HG02938 (cell line): ENCODE measurements around the gene HDAC5.
"Not testable (repeated sequence)": the region's sequence is repeated elsewhere in the genome, so short reads cannot be mapped to it uniquely, and the experiment has no call there.

Experiments
- ATAC-seq: cut with Tn5 transposase; IDR thresholded peaks from one replicate; pipeline ENCODE4 v1.9.1; 2021; ENCODE audit warnings: mild to moderate bottlenecking, moderate library complexity; ENCODE audit not compliant: unreplicated experiment

HDAC5 gene

DNA sequence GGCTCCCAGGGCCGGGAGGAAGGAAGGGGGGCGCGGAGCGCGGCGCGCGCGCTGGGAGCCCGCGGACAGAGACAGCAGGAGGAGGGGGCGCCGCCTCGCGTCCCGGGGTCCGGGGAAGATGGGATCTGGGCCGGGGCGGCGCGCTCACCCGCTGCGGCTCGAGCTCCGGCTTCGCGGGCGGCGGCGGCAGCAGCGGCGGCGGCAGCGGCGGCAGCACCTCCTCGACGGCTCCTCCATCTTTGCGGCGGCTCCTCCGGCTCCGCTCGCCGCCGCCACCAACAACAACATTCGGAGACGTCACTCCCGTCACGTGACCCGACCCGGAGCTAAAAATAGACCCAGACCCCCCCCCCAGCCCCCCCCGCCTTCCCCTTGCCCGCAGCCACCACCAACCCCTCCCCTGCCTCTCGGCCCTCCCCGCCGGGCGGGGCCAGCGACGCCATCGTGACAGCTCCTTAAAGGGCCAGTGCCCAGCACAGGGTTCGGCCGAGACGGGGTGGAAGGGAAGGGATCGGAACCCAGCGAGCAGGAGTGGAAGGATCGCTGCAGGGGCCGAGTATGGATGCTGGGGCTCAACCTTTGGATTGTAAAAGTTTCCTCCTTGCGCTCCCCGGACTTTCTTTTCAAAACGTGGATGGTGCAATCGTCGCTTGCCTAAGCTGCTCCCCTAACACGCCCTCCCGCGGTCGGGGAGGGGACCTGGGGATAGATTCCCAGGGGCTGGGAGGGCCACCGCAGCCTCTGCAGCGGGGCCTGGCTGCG, at the start of gene HDAC5:
Gene HDAC5, minus strand, starts transcription at position 286 of the 762 bp plus-strand sequence. CDS start 6,126 bp downstream, outside the sequence.
- ATAC-seq: peak; percentile 75

DNA sequence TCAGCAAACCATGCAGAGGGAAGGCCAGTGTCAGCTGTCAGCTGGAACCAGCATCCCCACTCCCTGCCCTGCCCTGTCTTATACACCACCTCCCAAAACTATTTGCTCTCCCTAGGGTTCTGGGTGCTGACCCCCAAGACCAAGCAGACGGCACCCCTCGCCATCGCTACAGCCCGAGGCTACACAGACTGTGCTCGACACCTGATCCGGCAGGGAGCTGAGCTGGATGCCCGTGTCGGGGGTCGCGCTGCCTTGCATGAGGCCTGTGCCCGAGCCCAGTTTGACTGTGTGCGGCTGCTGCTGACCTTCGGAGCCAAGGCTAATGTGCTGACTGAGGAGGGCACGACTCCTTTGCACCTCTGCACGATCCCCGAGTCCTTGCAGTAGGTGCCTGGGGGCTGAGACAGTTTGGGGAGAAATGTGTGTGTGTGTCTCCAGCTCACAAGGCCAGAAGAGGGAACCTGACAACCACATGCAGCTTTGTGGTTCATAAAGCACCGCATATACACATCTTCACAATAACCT, 48.6 kb upstream of the HDAC5 start:
- no peak for ATAC-seq

DNA sequence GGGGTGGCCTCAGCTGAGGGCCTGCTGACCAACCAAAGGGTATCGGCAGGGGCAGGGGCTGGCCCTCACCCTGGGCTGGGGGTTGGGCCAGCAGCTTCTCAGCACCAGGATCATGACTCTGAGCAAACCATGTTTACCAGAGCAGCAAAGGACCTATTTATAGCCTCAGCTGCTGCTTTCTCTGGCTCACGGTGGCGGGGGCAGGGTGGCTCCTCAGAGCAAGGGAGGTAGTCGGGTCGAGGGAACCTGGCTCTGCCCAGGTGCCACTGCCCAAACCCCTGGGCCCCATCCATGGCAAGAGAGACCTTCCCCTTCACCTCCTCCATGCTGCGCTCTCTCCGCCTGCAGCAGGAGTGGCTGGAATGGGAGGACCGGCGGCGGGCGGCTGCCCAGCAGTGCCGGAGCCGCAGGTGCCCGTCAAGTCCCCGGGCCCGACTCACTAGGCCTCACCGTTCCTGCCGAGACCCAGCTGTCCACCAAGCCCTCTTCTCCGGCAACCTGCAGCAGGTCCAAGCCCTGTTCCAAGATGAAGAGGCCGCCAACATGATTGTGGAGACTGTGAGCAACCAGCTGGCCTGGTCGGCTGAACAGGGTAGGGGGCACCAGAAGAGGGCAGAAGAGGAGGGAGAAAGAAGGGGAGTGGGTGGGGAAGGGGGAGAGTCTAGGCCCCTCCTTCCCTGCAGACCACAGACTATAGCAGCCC, 47.2 kb upstream of the HDAC5 start, which contains the start of gene ASB16:
Gene ASB16, plus strand, starts transcription at position 206 of the 703 bp plus-strand sequence. Its CDS starts 86 bp downstream, at position 292.
- no peak for ATAC-seq

DNA sequence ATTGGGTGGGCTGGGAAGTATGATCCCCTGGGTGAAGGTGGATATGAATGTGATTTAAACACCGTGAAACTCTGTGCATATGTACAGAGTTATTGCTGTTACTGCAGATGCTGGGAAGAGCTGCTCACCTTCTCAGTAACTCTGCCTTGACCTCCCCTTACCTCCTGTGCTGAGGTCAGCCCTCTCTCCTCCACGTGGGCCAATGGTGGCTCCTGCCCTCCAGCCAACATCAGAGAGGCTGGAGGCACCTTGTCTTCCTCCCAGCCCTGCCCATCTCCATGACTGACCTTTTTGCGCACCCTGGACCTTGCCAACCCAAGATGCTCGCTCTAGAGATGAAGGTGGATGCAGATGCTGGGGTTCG, 46.7 kb upstream of the HDAC5 start:
- ATAC-seq: no peak

DNA sequence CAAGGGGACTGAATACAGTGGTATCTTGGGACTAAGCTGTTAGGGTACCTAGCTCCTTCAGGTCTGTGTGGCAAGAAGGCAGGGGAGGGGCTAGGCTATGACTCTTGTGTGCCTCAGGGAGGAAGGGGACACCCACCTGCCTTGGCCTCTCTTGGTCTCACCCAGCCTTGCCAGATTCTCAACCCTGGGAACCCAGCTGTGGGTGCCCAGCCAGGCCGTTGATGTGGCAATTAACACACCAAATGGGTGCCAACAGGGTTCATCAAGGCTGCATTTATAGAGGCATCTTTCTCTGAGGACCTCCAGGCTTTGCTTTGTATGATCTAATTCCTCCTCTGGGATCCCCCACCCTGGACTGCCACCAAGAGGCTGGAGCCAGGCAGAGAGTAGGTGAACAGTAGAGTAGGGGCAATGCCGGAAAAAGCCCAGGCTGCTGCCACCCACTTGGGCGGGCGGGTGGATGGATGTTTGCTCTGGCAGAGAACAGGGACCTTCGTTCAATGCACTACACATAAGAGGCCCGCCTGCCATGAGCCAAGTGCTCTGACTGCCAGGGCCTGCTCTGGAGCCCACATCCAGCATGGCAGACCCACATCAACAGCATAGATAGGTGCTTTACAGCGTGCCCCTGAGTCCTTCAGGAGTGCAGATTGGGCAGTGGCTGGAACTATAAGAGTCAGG, 43.9 kb upstream of the HDAC5 start:
- no peak for ATAC-seq

DNA sequence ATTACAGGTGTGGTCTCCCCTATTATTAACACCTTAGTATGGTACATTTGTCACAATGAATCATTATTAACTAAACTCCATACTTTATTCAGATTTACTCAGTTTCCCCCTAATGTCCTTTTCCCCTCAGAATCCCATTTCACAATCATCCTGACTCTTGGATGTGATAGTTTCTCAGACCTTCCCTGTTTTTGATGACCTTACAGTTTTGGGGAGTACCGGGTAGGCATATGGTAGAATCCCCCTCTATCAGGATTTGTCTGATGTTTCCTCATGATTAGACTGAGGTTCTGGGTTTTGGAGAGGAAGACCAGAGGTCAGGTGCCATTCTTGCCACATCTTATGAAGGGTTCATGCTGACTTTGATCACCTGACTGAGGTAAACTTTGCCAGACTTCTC, 41.0 kb upstream of the HDAC5 start:
- ATAC-seq: no peak

DNA sequence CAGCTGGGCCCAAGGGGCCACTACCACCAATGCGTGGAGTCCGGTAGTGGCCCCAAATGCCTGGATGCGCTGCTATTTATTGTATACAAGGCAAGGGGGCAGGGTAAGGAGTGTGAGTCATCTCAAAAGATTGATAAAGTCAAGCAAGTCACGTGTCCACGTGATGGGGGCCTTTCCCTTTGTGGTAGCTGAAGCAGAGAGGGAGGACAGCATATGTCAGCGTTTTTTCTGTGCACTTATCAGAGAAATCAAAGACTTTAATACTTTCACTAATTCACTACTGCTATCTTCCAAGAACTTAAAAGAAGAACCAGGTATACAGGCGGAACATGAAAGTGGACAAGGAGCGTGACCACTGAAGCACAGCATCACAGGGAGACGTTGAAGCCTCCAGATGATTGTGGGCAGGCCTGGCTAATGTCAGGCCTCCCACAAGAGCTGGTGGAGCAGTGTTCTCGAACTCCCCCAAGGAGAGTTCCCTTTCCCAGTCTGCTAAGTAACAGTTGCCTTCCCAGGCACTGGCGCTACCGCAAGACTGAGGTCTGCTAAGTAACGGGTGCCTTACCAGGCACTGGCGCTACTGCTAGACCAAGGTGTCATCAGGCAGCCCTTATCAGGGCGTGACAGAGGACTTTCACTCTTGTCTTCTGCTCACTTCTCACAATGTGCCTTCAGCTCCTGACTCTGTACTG, 36.2 kb upstream of the HDAC5 start:
- ATAC-seq: no peak

DNA sequence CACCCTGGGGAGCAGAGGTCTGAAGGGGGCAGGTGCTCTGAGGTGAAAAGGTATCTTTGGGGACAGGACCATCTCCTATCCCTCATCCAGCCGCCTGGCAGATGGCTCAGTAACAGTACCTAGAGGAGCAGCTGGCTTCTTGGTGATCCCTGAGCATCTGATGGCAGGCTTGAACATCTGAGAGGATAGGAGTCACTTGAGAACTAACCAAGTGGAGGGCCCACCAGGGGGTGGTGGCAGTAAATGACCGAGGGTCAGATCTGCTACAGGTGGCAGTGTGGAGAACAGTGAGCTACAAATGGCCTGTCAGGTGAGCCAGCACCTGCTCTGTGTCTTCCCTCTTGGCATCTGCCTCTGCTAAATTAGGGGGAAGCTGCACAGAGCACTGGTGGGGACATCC, 32.0 kb upstream of the HDAC5 start:
- ATAC-seq: no peak

DNA sequence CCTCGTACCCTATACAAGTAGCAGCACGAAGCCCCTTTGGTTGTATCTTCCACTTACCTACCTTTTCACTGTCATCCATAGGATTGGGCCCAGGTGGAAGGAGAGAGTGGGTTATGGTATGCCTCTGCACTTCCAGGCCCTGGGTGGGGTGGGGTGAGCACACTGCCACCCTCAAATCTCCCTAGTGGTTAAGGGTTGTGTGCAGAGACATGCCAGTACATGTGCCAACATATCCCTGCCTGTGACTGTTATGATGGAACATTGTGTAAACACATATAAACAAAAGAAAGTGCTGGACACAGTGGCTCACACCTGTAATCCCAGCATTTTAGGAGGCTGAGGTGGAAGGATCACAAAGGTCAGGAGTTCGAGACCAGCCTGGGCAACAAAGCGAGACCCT, 29.4 kb upstream of the HDAC5 start:
- ATAC-seq: no peak

DNA sequence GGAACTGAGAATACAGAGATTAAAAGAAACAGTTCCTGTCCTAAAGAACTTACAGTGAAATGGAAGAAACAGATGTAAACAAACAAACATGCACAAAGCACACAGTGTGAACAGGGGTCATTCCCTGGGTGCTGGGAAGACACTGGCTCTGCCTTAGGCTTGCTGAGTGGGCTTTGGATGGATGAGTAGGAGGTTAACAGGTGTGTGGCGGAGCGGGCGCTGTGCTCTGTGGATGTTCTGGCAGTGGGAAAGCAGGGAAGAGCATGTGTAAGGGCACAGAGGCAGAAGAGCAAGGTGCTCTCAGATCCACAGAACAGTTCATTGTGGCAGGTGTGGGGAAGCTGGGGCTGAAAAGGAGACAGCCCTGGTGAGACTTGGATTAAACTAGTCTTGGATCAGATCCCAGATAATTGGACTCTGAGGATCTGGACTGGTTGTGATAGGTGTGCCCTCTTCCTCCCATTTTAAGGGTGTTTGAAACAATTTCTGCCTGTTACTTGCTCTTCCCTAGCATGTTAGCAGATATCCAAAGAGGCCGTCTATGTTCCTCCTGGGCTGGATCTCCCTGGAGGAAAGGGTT, 26.4 kb upstream of the HDAC5 start:
- no peak for ATAC-seq

DNA sequence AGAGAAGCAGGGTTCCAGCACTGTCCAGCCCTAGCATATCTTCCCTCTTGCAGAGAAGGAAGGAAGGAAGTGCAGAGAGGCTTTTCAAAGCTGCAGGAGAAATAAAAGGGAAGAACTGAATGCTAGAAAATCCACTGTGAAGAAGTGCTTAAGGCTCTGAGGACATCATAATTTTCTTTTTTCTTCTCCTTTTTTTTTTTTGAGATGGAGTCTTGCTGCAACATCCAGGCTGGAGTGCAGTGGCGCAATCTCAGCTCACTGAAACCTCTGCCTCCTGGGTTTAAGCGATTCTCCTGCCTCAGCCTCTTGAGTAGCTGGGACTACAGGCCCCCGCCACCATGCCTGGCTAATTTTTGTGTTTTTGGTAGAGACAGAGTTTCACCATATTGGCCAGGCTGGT, 25.6 kb upstream of the HDAC5 start:
- ATAC-seq: not testable (repeated sequence)

DNA sequence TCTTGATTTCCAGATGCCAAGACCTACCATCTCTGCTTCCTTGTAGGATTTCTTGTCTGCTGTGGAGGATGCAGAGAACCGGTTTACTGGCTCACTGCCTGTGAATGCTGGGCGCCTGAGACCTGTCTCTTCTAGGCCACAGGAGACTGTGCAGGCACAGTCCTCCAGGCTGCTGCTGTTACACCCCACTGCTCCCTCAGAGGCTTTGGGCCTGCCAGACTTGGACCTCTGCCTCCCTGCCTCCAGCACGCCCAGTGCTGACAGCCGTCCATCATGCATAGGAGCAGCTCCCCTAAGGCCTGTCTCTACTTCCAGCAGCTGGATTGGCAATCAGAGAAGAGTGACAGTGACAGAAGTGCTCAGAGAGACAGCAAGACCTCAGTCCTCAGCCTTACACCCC, 24.4 kb upstream of the HDAC5 start:
- ATAC-seq: no peak

DNA sequence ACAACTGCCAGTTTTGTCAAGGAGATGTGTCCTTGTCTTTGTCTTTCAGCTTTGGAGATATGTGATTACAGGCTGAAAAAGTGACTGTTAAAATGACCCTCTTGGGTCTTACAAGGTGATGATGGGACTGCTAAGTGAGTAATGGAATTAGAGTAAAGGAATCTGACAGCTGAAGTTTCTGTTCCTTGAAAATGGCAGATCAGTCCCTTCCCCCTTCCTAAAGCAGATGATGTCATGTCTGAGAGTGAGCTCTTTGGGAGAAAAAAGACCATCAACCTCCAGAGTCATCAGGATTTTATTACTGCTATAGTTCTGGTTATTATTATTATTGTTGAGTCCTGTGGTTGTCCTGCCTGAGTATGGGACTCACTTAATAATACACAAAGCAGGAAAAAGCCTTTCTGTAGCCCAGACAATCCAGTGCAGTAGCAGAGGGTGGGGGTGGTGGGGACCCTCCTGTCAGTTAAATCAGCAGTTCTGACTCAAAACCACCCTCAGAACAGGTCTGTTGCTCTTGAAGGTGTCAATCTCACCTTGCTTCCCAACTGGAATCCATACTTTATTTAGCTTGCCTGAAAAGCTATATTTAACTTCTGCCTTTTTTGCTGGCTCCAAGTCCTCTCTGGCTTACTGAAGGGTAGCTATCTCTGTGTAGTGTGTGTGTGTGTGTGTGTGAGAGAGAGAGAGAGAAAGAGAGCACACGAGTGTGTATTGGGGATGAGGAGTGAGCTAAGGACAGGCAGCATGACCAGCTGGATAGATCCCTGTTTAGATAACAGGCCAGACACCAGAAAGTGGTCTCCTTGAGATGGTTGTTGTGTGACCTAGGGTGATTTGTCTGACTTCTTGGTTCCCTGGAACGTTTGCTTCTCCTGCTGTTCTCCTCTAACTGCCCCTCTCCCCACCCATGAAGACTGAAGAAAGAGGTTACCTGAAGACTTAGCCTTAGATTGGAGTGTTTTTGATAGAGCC, 23.2 kb upstream of the HDAC5 start:
- no peak for ATAC-seq

DNA sequence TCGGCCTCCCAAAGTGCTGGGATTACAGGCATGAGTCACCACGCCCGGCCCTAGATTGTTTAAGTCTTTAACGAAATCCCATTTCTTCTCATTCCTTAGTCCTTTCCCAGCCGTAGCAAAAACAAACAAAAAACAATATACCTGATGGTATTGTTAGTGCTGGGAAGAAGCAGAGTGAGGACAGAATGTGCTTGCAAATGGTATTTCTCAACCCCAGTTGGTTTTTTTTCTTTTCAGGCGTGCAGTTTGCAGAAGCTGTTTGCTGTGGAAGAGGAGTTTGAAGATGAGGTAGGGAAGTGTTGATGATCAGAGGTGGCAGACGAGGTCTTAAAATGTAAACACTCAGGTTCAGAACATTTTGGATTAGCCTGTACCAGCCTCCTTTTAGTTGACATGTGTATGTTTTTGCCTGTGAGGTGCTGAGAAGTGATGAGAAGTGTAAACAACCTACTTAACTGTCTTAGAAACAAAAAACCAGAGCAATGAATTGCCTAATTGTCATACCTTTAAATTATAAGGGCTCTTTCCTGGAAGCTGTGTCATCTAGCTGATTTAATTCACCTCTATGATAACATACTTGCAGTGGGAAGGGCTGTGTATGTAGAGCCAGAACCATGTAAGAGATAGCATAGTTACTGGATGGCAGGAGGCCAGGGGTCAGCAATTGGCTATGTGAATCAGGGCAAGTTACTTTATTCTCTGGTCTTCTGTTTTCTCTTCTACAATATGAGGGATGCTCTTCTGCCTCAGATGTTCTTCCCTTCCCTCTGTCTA, 21.7 kb upstream of the HDAC5 start:
- ATAC-seq: no peak

DNA sequence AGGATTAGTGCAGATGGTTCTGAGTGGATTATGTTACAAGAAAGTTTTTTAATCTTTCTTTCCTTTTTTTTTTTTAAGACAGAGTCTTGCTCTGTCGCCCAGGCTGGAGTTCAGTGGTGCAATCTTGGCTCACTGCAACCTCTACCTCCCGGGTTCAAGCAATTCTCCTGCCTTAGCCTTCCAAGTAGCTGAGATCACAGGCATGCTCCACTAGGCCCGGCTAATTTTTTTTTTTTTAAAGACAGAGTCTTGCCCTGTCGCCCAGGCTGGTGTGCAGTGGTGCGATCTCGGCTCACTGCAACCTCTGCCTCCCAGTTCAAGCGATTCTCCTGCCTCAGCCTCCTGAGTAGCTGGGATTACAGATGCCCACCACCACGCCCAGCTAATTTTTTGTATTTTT, 20.5 kb upstream of the HDAC5 start:
- not testable (repeated sequence) for ATAC-seq

DNA sequence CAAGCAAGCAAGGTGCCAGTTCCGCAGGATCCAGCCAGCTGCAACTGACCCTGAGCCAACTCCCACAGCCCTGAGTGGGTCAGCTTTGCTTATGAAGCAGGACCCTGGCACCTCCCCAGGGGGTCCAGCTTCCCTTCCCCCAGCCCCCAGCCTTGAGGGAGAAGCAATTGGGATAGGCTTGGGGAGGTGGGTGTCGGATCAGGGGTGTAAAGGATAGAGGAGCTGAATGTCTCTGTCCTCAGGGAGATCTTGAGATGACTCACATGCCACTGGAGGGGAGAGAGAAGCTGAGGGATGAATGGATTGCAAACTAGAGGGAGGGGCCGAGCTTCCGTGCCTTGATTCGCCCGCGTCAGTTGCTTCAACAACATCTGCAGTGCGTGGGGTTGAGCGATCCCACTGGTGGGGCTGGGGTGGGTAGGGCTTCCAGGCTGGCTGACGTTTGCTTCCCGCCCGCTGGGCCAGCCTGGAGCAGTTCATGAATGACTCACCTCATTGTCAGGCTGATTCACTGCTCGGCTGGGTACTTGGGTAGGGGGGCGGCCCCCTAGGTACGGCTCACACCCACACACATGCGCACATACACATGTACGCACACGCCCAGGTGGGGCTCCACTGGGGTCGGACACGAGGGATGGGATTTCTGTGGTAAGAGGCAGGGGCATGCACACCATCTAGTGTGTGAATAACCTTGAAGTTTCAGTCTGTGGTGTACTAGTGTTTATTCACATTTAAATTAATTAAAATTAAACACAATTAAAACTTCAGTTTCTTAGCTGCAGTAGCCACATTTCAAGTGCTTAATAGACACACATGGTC, 14.7 kb upstream of the HDAC5 start:
- ATAC-seq: no peak

DNA sequence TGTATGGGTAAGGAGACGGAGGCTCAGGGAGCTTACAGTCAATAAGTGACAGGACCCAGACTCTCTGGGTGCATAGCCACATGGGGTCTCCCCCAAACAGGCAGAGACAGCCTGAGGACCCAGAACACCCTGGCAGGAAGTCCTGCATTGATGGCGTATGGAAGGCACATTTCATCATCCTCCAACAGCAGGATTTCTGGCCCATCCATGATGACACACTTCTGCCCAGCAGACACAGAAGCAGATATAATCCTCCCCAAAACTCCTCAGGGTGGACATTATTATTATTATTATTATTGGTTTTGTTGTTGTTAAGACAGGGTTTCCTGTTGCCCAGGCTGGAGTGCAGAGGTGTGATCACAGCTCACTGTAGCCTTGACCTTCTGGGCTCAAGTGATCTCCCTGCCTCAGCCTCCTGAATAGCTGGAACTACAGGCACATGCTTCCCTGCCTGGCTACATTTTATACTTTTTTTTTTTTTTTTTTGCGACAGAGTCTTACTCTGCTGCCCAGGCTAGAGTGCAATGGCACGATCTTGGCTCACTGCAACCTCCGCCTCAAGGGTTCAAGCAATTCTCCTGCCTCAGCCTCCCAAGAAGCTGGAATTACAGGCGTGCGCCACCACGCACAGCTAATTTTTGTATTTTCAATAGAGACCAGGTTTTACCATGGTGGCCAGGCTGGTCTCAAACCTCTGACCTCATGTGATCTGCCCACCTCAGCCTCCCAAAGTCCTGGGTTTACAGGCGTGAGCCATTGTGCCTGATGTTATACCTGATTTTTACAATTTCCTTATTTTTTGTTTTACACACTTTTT, 11.5 kb upstream of the HDAC5 start:
- no peak for ATAC-seq
